HG03060 (cell line): ENCODE results near the gene TMEM212.
A peak's percentile ranks its signal among the peaks of the same experiment; 100 is the strongest.
"Not testable (repeated sequence)": the region's sequence is repeated elsewhere in the genome, so short reads cannot be mapped to it uniquely, and the experiment has no call there.

ENCODE experiments used
- ATAC-seq: cut with Tn5 transposase; IDR thresholded peaks from one replicate; pipeline ENCODE4 v1.9.1; 2021; ENCODE audit warnings: low read depth, moderate number of reproducible peaks; ENCODE audit not compliant: unreplicated experiment

Gene TMEM212

DNA sequence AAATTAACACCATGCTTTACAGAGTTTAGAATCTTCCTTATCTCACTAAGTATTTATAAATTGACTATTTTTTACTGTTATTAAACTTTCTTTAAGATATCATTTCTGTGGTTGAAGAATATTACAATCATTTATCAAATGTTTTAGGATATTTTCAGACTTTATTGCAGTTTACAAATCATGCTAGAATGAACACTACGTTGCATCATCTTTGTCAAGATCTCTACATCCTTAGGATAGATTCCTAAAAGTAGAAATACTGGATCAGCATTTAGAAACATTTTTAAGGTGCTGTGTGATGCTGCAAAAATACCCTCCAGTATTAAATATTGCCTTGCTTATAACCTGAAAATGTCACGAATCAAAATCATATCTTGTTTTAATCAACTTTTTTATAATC lies 30.3 kb upstream of the TMEM212 start:
- no peak for ATAC-seq

DNA sequence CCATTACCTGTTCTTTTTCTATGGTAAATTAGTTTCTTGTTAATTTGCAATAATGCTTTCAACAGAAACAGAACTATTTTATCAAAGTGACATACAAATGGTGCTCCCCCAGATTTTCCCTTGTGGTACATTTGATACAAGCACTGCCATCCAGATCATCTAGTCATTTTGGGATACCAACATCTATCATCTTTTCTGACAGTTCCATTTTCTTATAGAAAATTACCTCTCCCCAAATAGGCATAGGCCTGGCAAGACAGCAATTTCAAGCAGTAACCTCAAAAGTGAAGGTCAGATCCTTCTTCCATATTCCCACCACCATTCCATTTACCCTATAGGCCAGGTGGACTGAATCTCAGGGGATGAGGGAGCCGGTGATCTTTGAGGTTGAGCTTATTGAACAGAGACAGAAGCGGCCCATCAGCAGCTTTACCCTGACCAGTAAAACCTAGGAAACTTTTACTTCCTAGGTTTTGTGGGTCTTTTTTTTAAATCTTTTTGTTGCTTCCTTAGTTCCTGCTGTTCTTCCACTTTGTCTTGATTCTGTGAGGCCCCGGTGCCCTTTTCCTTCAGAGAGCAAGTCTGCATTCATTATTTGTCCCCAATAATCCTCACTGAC lies 29.8 kb upstream of the TMEM212 start:
- ATAC-seq = no peak

DNA sequence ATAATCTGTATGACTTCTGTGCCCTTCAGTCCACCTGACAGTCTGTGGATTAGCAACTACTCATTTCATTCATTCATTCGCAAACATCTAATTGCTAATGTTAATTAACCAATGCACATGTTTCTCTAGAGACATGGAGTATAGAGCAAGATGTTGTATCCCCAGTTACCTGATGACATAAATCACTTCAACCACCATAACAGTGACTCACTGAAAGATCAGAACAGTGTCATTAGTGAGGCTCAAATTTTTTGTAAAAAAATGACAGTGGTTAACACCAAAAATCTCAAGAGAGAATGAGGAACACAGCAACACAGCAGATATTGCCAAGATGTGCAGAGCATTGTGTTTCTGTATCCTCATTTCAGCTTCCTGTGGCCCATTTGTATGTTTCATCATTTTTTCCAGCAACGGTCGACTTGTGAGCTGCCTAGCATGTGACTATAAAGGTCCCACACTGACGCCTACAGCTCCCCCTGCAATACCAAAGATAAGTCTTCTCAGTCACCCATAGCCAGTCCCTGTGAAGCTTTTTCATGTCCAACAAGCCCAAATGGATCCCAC lies 29.2 kb upstream of the TMEM212 start:
- peak; percentile 58 for ATAC-seq

DNA sequence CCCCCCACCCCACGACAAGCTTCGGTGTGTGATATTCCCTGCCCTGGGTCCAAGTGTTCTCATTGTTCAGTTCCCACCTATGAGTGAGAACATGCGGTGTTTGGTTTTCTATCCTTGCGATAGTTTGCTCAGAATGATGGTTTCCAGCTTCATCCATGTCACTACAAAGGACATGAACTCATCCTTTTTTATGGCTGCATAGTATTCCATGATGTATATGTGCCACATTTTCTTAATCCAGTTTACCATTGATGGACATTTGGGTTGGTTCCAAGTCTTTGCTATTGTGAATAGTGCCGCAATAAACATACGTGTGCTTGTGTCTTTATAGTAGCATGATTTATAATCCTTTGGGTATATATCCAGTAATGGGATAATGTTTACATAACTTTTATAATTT lies 28.5 kb upstream of the TMEM212 start:
- not testable (repeated sequence) for ATAC-seq

DNA sequence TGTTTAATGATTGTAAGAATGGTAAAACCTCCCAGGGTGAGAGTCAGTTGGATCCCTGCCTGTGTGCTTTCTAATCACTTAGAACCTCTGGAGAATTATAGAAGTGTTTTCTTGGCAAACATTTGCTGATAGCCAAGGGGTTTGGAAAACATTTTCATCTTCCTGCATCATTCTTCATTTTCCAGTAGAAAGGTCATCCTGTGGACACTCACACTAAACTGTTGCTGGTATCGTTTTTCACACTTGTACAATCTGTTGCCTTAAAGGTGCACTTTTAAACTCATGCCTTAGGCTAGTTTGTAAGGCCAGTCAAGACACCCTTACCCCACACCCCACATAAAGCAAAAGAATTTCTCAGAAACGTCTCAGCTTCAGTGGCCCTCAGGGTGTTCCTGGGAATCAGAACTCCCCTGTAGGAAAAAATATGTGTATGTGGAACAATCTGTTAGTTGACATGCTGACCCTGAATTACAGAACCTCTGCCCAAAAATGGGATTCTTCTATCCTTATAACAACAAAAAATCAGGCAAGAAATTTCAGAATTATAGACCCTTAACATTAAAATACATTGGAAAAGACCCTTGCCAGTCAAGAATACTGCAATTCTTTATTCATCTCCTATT lies 27.1 kb upstream of the TMEM212 start:
- no peak for ATAC-seq

DNA sequence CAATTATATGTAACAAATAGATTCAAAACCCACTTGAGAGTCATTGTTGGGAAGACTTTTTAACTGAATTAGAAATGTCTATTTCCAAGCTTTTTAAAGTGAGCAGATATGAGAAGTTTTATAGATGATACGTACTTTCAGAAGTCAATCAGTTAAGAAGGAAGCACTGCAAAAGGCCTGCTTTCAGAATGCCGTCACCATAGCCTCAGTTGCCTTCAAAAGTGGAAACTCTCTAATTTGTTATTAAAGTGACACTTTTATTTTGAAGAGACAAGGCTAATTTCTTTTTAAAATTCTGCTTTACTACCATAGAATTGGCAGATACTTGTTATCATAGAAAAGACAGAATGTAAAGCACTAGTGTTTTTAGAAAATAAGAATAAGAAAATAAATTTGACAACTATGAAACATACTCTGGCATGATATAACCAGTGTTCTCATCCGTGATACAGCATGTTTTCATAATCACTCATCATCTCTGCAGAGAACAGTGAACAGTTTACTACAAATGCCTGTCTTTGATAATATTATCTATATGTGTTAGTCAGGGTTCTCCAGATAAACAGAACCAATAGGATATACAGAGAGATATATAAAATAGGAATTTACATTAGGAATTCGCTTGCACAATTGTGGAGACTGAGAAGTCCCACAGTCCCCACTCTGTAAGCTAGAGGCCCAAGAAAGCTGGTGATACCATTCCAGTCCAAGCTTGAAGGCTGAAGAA lies 25.9 kb upstream of the TMEM212 start:
- no peak for ATAC-seq

DNA sequence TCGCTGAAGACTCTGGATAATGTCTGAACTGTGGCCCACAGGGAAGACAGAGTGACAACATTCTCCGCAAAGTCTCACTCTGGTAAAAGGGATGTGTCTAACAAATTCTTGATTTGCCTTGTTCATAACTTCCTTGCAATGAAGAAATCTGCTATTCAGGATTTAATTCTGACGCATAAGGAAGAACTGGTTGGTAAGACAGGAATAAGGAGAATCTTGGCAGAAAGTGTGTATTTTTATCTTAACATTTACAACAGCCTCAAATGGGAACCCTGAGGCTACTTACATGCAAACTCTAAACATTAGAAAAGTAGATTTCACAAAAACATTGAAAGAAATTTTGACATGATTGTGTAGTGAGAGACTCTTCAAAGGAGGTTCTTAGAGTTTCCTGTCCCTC lies 22.1 kb upstream of the TMEM212 start:
- ATAC-seq = no peak

DNA sequence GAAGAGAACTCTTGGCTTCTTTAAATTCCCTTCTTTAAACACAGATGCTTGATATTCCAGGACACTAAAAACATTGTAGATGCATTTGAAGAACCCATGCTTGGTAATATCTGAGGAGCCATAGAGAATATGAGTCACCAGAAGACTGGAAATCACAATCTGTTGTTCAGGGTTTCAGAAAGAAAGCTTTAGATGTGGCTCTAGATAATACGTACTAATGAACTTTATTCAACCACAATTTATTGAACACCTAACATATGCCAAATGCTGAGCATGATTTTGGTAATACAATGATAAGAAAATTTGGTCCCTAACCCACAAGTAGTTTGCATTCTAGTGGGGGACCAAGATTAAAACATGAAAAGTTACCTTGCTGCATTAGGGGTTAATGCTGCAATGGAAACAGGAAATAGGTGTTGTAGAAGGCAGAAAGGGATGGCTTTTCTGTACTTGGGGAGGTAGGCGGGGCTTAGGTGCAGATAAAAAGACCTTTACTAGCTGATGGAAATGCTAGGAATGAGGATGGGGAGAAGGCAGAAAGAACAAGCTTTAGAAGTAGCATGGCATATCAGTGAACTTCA lies 21.3 kb upstream of the TMEM212 start:
- no peak for ATAC-seq

DNA sequence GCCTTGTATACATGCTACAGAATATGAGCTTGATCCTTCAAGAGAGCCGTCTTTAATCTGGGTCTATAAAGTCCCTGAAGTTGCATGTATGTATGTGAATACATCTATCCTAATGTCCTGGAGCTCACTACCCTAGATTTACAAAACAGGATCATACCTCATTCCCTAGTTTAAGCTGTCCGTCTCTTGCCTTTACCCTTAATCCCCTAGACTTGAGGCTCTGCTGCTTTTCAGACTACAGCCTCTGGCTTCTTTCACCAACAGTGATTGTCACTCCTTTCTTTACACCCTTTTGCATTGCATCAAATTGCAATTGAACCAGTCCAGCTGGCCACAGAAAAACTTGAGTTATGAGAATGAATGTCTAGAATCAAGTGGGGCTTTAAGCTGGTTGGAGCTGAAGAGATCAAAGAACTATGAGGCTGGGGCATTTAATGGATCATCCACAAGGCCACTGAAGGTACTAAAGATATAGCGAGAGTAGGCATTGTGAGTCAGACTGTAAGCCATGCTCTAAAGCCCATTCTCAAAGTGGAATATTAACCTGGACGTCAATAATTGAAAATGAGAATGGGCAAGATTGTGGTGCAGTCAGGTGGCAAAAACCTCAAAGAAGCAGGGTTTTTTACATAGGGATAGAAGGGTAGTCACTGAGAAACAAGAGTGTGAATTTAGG lies 20.6 kb upstream of the TMEM212 start:
- ATAC-seq = peak; percentile 77

DNA sequence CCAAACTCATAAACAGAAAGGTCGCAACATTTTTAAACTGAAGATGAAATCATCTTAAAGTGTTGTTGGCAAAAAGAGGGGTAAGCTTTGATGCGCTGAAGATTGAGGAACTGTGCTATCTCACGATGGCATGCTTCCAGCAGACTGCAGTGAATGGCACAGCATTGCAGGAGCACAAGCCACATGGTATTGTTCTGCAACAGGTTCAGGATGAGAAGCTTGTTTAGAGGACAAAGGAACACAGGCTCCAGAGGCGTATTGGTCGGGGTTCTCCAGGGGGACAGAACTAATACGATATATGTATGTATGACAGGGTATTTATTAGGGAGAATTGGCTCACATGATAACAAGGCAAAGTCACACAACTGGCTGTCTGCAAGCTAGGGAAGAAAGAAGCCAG lies 19.0 kb upstream of the TMEM212 start:
- ATAC-seq = no peak

DNA sequence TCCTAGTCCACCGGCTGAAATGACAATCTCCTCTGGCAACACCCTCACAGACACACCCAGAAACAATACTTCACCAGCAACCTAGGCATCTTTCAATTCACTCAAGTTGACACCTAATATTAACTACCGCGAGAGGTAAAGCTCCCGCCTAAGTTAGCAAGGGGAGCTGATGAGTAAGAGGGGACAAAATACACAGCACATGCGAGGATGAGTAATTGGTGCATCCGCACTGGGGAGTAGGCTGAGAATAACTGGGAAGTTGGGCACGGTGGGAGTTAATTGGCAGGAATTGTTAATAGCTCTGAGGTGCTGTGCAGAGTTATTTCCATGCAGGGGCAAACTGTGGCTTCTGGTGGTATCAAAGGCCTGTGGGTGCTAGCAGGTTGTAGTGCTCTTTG lies 18.3 kb upstream of the TMEM212 start:
- no peak for ATAC-seq

DNA sequence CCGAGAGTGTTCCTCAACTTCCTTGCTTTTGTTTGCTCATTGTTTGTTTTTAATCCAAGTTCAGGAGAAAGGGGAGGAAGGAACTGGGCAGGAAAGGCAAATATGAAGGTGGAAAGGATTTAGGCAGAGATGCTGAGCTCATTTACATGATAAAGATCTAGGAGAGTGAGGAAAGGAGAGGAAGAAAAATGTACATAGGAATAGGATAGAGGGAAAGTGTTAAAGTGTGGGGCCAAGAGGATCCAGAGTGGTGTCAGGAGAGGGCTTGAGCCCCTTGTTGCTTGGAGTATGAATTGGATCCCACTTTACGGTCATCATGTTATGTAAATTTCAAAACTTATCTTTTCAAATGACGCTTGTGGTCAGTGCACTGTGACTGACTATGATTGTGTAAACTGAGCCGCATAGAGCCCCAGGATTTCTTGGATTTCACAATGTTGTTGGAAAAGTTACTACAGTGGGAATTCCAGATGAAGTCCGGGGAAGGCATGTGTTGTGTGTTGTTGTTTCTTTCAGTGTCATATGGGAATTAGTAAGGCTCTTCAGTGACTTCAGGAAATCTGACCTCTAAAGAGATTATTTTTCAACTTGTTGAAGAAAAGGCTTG lies 17.8 kb upstream of the TMEM212 start:
- ATAC-seq = no peak

DNA sequence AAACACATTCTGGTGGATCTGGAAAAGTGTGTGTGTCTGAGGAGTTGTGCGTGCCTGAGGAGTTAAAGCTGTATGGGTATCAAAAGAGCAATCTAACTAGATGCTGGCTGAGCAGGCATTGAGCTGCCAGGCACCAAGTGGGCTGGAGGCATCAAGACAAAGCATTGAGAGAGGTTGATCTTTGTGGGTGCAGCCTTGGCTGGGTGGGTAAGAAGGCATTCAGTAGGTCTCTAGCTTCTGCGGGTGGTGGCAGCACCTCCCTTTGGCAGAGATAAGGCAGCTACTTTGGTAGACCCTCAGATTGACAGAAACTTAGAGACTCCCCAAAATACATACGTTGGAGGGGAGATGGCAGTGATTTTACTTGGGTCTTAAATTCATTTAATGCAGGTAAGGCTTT lies 15.8 kb upstream of the TMEM212 start:
- no peak for ATAC-seq

DNA sequence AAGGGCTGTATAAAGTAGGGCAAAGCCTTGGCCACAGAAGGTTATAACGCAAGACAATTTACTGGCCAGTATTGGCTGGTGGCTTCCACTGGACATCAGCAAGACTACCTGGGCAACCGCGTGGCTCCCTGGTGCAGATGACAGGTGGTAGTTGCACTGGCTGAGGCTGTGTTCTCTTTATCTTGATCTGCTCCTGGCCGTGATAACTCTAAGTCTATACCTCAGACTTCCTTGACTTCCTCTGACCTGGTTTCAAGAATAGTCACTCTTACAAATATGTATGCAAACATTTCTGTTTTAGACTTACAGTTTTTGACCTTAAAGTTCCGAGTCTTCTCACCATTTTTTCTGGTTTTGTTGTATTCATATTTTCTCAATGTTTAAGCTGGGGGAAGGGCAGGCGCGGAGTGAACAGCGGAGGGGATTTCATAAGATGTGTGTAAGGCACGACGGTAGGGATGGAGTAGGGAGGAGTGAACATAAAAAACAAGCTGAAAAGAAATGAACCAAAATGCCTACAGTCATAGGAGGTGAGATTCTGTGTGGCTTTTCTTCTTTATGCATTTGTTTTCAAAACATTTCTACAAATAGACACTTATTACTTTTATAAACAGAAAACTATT lies 15.2 kb upstream of the TMEM212 start:
- no peak for ATAC-seq

DNA sequence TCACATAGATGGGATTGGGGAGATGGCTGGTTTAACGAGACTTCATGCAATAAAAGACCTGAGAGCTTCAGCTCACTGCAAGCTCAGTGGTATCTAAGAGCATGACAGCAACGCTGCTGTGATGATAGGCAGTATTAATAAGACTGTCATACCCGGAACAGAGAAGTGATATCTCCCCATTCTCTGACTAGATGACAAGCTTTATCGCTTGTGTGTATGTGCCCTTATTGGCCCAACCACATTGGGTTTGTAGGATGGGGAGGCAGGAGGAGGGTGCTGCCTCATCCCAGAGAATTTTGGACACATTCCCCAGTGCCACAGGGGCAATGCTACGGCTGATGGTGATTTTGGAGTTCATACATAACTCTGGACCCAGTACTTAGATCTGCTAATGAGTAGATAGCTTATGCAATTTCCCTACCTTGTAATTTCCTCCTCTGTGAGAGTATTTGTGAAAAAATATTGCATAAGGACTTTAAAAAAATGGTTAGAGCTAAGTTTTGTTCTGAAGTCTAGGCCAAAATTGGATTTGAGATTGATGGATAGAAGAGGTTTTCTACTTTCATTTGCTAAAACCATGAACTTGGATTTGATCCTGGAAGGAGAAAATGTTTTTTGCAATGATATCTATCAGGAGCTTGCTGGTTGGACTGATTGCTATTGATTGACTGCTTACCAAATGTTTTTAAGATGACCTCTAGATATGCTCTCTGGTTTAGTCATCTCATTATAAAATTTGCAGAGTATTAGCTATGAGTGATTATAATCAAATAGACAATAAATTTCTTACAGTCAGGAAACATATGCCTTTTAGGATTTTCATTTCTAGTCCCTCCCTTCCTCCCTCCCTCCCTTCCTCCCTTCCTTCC lies 14.0 kb upstream of the TMEM212 start:
- ATAC-seq = no peak

DNA sequence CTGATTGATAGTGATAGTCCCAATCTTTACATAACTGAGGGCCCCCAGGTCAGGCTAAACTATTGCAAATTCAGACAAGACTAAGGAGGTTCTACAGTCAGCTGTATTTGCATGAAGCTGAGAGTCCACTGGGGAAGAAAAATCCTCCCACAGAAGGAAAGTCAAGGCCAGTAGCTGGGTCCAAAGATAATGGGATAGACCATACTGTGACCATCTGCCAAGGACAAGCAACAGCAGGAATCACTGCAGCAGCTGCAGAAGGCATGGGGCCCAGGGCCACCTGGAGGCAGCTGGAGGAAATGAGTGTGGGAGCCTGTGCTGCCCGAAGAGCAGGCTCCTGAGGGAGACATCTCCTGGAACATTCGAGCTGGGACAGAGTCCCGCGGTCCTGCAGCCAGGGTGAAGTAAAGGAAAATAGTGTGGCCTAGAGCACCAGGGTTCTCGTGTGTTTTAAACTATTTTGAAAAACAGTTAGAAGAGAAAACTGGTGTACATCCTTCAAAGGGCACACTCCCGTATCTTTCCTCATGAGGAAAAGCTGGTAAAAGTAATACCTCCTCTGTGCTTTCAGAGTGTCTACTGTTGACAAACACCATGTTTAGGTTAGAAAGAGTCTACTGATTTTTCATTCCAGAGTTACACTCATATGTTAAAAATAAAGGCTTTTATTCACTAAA lies 13.2 kb upstream of the TMEM212 start:
- peak; percentile 45 for ATAC-seq

DNA sequence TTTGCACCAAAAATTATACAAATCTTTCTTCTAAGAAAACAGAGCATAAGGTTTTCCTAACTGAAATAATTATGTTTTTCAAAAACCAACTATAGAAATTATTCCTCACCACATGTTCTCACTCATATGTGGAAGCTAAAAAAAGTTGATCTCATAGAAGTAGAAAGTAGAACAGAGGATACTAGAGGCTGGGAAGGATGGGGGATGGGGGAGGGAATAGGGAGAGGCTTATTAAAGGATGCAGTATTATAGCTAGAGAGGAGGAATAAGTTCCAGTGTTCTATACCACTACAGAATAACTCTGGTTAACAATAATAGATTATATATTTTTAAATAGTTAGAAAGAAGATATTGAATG lies 12.7 kb upstream of the TMEM212 start:
- no peak for ATAC-seq

DNA sequence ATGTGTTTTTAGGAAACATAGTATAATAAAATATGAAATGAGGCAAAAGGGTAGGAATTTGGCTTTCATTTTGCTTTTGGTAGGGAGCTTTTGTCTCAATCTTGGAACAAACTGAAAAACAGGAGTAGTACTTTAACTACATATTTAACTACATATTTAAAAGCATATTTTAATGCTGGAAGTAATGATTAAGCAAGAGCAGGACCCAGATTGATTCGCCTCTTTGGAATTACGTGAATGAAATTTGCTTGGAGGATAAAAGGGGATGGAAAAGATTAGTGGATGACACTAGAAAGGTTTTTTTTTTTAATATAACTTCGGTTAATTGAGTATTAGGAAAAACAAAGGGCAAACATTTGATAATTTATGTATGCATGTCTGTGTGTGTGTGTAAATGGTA lies 11.2 kb upstream of the TMEM212 start:
- ATAC-seq = no peak

DNA sequence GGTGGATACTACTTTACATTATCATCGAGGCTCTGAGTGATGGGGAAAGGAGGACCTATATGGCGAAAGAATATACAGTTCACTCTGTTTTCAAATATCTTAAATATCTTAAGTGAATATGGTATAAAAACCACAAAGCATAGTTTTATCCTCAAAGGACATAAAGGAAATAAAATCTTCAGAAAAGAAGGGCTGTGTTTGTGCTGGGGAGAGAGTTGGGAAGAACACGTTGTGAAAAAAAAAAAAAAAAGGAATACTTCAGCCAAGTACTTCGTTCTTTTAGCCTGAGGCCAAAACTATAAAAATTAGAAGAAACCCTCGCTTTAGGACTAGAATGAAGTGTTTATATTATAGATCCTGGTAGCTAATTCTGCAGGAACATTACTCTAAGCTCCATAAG lies 10.2 kb upstream of the TMEM212 start:
- no peak for ATAC-seq
